Peyer's patch (tissue), 4 donors: ENCODE results near the gene ZFHX3. TPM values are rescaled to one million over a fixed set of nuclear protein-coding genes. Genes with fewer than 3 reads are reported as not detected.

ENCODE experiments used
- DNase-seq, 3 donors: peaks; one replicate each; pipeline ENCODE4 v3.0.0-alpha.2; 2017 to 2019
- H3K27ac ChIP-seq, 4 donors: fragments of 200-600 bp; sonication (generic); one replicate each; pipeline ENCODE4 v1.5.1; 2016 to 2019
- H3K27me3 ChIP-seq, 2 donors: fragments of 200-600 bp; sonication (generic); one replicate each; pipeline ENCODE4 v1.5.1; 2019
- H3K36me3 ChIP-seq, 3 donors: fragments of 200-600 bp; sonication (generic); one replicate each; pipeline ENCODE4 v1.5.1; 2016 to 2019
- H3K4me1 ChIP-seq, 4 donors: fragments of 200-600 bp; sonication (generic); one replicate each; pipeline ENCODE4 v1.5.1; 2016 to 2019
- H3K4me3 ChIP-seq, 4 donors: fragments of 200-600 bp; sonication (generic); 1 replicate in 3 of 4; 2 replicates in 1 of 4; pipeline ENCODE4 v1.5.1; 2016 to 2019; ENCODE audit warnings: mild to moderate bottlenecking in 1 of 4
- H3K9me3 ChIP-seq, 4 donors: fragments of 200-600 bp; sonication (generic); one replicate each; pipeline ENCODE4 v1.5.1; 2016 to 2019; ENCODE audit warnings: mild to moderate bottlenecking in 1 of 4
- POLR2A ChIP-seq, 2 donors: fragments of 450-650 bp; IDR thresholded peaks; one replicate each; pipeline ENCODE4 v1.5.1; 2017; ENCODE audit warnings: antibody characterized with exemption in 2 of 2, mild to moderate bottlenecking in 2 of 2, moderate library complexity in 2 of 2
- total RNA-seq, 4 donors: library from RNA; depleted of rRNA; stranded (reverse); fragments of >200 nt; gene quantifications; one replicate each; pipeline ENCODE4 v1.1.0, GENCODE V29; 2016
- TF ChIP-seq, protein P1 (sequence below), 6 experiments: fragments of 450-650 bp in 4 of 6; fragments of 200-600 bp in 2 of 6; sonication (generic) in 1 of 6; IDR thresholded peaks; one replicate each; pipeline ENCODE4 v1.5.1; 2017 to 2019; ENCODE audit warnings: antibody characterized with exemption in 6 of 6, mild to moderate bottlenecking in 3 of 6, moderate library complexity in 1 of 6

ZFHX3 gene
- total RNA-seq, 4 donors from 2014 or later, result 6.3 to 39.6 (median 14.6) TPM

GRCh38 chr16:73037331-73037745 is 10.6 kb downstream of the ZFHX3 start:
- Histone ChIP-seq H3K9me3 (no peaks in the 10 kb centered on the region), H3K4me1 (peaks cover 0 to 5% (median 0%) of the 10 kb centered on the region in 4 donors), H3K27ac (no peak overlapping the region), H3K27me3 (no peaks in the 10 kb centered on the region), H3K36me3 (no peaks in the 10 kb centered on the region), H3K4me3 (no peak overlapping the region)
- no peak for DNase-seq
- TF ChIP-seq POLR2A (IDR thresholded peaks at IDR 0.05), result no peak
- TF ChIP-seq, protein P1, sequence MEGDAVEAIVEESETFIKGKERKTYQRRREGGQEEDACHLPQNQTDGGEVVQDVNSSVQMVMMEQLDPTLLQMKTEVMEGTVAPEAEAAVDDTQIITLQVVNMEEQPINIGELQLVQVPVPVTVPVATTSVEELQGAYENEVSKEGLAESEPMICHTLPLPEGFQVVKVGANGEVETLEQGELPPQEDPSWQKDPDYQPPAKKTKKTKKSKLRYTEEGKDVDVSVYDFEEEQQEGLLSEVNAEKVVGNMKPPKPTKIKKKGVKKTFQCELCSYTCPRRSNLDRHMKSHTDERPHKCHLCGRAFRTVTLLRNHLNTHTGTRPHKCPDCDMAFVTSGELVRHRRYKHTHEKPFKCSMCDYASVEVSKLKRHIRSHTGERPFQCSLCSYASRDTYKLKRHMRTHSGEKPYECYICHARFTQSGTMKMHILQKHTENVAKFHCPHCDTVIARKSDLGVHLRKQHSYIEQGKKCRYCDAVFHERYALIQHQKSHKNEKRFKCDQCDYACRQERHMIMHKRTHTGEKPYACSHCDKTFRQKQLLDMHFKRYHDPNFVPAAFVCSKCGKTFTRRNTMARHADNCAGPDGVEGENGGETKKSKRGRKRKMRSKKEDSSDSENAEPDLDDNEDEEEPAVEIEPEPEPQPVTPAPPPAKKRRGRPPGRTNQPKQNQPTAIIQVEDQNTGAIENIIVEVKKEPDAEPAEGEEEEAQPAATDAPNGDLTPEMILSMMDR (IDR thresholded peaks at IDR 0.05), result no peak

- H3K9me3 ChIP-seq, result no peaks in the 10 kb centered on the region
- TF ChIP-seq POLR2A (IDR thresholded peaks at IDR 0.05), result no peak
- TF ChIP-seq, protein P1 (IDR thresholded peaks at IDR 0.05), result no peak
- H3K27ac ChIP-seq, result no peak overlapping the region
- H3K4me3 ChIP-seq, result no peak overlapping the region
- peaks cover 0 to 5% (median 0%) of the 10 kb centered on the region in 4 donors for H3K4me1 ChIP-seq
- no peak for DNase-seq
- no peaks in the 10 kb centered on the region for H3K27me3 ChIP-seq
- H3K36me3 ChIP-seq, result no peaks in the 10 kb centered on the region
These were observed 11.7 kb downstream of the ZFHX3 start for GRCh38 chr16:73036074-73036826.

DNA sequence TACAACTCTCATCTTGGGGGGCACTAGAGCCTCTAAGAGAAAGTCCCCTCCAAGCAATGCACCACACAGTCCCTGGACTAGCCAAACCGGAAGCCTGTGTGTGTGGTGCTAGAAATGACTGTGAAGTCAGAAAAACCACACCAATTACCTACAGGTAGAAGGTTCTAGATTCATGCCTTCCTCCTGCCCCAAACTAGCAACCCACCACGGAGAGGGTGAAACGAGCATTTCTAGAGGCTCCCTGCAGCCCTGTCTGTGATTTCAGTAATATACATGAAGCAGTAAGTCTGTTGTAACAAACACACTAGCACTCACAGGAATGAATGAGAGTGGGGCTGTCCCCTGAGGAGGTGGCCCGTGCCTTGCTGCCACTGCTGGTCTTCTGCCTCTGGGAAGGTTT is 13.6 kb downstream of the ZFHX3 start:
- Histone ChIP-seq H3K27ac (no peak overlapping the region), H3K9me3 (no peaks in the 10 kb centered on the region), H3K36me3 (no peaks in the 10 kb centered on the region), H3K4me3 (no peak overlapping the region), H3K27me3 (no peaks in the 10 kb centered on the region), H3K4me1 (peaks cover 0 to 5% (median 0%) of the 10 kb centered on the region in 4 donors)
- TF ChIP-seq, protein P1 (IDR thresholded peaks at IDR 0.05), result no peak
- no peak for TF ChIP-seq POLR2A (IDR thresholded peaks at IDR 0.05)
- DNase-seq, result no peak

GRCh38 chr16:73033271-73033998 is 14.5 kb downstream of the ZFHX3 start:
- no peak overlapping the region for H3K4me3 ChIP-seq
- H3K27ac ChIP-seq, result peak overlapping the region in 1 of 4 donors; percentile 3
- H3K9me3 ChIP-seq, result no peaks in the 10 kb centered on the region
- no peaks in the 10 kb centered on the region for H3K27me3 ChIP-seq
- no peaks in the 10 kb centered on the region for H3K36me3 ChIP-seq
- peaks cover 0 to 5% (median 0%) of the 10 kb centered on the region in 4 donors for H3K4me1 ChIP-seq
- no peak for DNase-seq
- TF ChIP-seq POLR2A (IDR thresholded peaks at IDR 0.05), result no peak
- TF ChIP-seq, protein P1 (IDR thresholded peaks at IDR 0.05), result no peak

DNA sequence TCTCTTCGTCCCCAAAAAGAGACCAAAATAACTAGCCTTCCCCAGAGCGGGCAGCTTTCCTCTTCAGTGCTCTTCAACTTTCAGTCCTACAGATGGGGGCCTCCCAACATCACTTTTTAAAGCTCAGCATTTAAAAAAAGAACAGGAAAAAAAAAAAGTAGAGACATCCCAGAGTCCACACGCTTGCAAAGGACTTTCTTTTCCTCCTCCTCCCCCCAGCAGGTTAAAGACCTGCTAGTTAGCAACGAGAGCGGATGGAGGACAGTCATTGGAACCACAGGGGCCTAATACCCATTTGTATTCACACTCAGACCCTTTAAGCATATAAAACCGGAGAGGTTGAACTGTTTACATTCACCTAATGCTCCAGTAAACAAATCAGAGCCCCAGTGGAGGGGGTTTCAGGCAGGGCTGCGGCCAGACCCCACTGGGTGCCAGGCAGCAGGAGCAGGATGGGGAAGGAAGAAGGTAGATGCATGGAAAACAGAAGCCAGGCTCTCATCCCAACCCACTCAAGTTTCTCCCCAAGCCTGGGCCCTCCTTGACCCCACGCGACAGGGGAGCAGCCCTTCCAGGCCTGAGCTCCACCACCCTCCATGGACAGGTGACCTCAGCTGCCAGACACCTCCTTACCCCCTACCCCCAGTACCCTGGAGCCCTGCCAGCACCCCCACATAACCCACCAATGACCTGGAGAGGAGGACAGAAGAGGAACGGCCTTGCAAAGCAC is 15.2 kb downstream of the ZFHX3 start:
- no peak overlapping the region for H3K4me3 ChIP-seq
- no peaks in the 10 kb centered on the region for H3K36me3 ChIP-seq
- DNase-seq, result no peak
- H3K27me3 ChIP-seq, result no peaks in the 10 kb centered on the region
- no peaks in the 10 kb centered on the region for H3K9me3 ChIP-seq
- TF ChIP-seq POLR2A (IDR thresholded peaks at IDR 0.05), result no peak
- TF ChIP-seq, protein P1 (IDR thresholded peaks at IDR 0.05), result no peak
- peak overlapping the region in 1 of 4 donors; percentile 3 for H3K27ac ChIP-seq
- peaks cover 0 to 5% (median 0%) of the 10 kb centered on the region in 4 donors for H3K4me1 ChIP-seq
